Choroid plexus epithelial cell (primary cell): ENCODE results near the gene AQR.
"Not testable (repeated sequence)": the region's sequence is repeated elsewhere in the genome, so short reads cannot be mapped to it uniquely, and the experiment has no call there.

Experiments used
- DNase-seq: peaks from one replicate; pipeline ENCODE4 v3.0.0-alpha.2; 2010; ENCODE audit warnings: low read depth
- H3K4me3 ChIP-seq: 2 replicates; pipeline ENCODE4 v1.5.1; 2011; ENCODE audit warnings: low read depth, mild to moderate bottlenecking, control low read depth, low read length, moderate library complexity
- CTCF ChIP-seq: conservative IDR thresholded peaks from 2 replicates; pipeline ENCODE4 v1.5.1; 2011; ENCODE audit warnings: low read depth, mild to moderate bottlenecking, control low read depth, inconsistent platforms, low read length, moderate library complexity

The AQR gene

GRCh38 chr15:34941831-34942230 is 27.7 kb downstream of the AQR start:
- TF ChIP-seq CTCF = no peak
- DNase-seq = peak; percentile 5
- no peak overlapping the region for H3K4me3 ChIP-seq

- DNase-seq = no peak
- H3K4me3 ChIP-seq = no peak overlapping the region
- no peak for TF ChIP-seq CTCF
These were observed 28.3 kb downstream of the AQR start for GRCh38 chr15:34941185-34941698.

DNA sequence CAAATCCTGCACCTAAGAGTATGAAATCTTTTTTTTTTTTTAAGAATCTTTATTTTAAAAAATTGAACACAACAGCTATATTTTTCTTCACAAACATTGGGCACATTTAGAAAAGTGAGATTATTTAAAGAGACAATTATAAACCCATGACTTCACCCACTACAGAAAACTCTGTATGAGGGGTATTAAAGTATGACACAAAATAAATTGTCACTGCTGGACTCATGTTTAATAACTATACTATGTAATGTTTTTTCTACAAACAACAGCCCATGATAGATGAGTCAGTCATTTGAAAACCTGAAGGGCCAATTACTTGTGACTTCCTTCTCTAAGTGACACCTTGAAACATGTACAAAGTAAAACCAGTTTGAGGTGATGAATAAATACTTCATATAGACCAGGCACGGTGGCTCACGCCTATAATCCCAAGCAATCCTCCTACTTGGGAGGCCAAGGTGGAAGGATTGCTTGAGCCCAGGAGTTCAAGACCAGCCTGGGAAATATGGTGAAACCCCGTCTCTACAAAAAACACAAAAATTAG is 36.0 kb downstream of the AQR start:
- DNase-seq = no peak
- H3K4me3 ChIP-seq = no peak overlapping the region
- TF ChIP-seq CTCF = no peak

GRCh38 chr15:34928349-34928748 is 41.2 kb downstream of the AQR start:
- not testable (repeated sequence) for H3K4me3 ChIP-seq, DNase-seq

DNA sequence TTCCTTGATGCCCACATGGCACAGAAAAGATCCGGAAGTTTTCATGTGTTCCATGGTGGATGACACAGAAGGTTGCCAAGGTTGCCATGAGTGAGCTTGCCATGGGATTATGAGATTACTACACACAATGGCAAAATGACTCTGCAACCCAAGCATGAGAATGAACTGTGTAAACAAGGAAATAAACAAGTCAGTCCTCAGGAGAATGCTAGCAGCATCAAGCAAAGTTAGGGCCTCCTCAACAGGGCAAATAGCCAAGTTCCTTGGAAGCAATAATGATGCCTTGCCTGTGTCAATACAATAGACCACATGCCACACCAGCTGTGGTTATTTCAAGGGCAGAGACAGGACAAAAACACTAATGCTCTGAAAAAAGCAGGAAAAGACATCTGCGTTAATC is 41.8 kb downstream of the AQR start:
- DNase-seq = no peak
- no peak overlapping the region for H3K4me3 ChIP-seq
- TF ChIP-seq CTCF = no peak

DNA sequence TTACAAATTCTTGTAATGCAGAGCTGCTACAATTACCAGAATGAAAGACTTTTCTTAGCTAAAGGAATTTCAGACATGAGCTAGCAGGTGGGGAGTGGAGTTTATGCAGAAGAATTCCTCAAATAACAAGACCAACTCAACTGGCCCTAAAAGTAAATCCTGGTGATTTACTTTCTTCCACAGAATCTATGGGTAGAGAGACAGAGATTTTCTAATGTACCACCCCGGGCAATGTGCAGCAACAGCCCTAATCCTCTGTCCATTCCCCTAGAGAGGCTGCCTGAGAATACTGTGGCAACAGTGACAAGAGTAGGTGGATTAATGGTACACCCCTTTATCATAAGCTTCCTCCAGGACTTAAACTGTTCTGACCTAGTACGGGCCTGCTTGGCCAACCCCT is 55.2 kb downstream of the AQR start:
- no peak overlapping the region for H3K4me3 ChIP-seq
- DNase-seq = no peak
- TF ChIP-seq CTCF = no peak

- H3K4me3 ChIP-seq = no peak overlapping the region
- TF ChIP-seq CTCF = no peak
- no peak for DNase-seq
These were observed 64.5 kb downstream of the AQR start for GRCh38 chr15:34905047-34905446.
